ENCODE data around the gene DNAH11.
"Not testable (repeated sequence)": the region's sequence is repeated elsewhere in the genome, so short reads cannot be mapped to it uniquely, and the experiment has no call there.

DNAH11 gene

GRCh38 chr7:21653623-21654022 is 110.8 kb downstream of the DNAH11 start:
- DNase-seq (ENCODE audit: extremely low read depth, low read depth): no peak
- TF ChIP-seq, protein P1, sequence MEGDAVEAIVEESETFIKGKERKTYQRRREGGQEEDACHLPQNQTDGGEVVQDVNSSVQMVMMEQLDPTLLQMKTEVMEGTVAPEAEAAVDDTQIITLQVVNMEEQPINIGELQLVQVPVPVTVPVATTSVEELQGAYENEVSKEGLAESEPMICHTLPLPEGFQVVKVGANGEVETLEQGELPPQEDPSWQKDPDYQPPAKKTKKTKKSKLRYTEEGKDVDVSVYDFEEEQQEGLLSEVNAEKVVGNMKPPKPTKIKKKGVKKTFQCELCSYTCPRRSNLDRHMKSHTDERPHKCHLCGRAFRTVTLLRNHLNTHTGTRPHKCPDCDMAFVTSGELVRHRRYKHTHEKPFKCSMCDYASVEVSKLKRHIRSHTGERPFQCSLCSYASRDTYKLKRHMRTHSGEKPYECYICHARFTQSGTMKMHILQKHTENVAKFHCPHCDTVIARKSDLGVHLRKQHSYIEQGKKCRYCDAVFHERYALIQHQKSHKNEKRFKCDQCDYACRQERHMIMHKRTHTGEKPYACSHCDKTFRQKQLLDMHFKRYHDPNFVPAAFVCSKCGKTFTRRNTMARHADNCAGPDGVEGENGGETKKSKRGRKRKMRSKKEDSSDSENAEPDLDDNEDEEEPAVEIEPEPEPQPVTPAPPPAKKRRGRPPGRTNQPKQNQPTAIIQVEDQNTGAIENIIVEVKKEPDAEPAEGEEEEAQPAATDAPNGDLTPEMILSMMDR (IDR thresholded peaks at IDR 0.05; ENCODE audit: low read depth, low read length): no peak

DNA sequence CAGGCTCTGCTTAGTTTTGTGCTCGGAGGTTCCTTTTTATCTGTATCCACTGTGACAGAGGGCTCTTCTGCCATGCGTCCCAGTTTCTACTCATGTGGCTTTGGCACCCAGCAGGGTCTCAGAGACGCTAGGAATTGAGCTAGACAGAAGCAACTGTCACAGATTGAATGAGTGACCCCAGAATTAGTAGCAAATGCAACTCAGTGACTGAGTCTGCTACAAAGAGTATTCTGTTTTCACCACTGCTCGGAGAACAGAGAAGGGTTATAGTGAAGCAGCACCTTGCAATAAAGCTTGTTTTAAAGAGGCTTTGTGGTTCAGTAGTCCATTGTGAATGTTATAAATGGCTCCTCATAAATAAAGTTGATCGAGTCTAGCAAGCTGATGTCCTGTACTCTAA is 113.2 kb downstream of the DNAH11 start:
- TF ChIP-seq, protein P1 (IDR thresholded peaks at IDR 0.05; ENCODE audit: low read depth, low read length): no peak
- DNase-seq (ENCODE audit: extremely low read depth, low read depth): no peak

- TF ChIP-seq, protein P1 (IDR thresholded peaks at IDR 0.05; ENCODE audit: low read depth, low read length): no peak
- no peak for DNase-seq (ENCODE audit: extremely low read depth, low read depth)
These were observed 114.0 kb downstream of the DNAH11 start for GRCh38 chr7:21656796-21657195.

DNA sequence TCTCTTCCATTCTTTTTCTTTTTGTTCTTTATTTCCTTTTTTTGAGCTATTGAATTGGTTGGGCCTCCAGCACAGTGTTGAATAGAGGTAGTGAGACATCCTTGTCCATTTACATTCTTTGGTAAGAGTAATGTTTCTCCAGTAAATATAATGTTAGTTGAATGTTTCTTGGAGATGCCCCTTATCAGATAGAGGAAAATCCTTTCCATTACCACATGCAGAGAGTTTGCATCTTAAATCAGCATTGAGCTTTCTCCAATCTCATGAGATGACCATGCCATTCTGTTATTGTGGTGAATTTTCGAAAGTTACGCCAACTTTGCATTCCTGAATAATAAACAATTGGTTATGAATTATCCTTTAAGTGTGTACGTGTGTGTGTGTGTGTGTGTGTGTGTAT is 127.7 kb downstream of the DNAH11 start:
- no peak for DNase-seq (ENCODE audit: extremely low read depth, low read depth)
- TF ChIP-seq, protein P1 (IDR thresholded peaks at IDR 0.05; ENCODE audit: low read depth, low read length): no peak

GRCh38 chr7:21671859-21672258 is 129.0 kb downstream of the DNAH11 start:
- TF ChIP-seq, protein P1 (IDR thresholded peaks at IDR 0.05; ENCODE audit: low read depth, low read length): no peak
- DNase-seq (ENCODE audit: extremely low read depth, low read depth): no peak

DNA sequence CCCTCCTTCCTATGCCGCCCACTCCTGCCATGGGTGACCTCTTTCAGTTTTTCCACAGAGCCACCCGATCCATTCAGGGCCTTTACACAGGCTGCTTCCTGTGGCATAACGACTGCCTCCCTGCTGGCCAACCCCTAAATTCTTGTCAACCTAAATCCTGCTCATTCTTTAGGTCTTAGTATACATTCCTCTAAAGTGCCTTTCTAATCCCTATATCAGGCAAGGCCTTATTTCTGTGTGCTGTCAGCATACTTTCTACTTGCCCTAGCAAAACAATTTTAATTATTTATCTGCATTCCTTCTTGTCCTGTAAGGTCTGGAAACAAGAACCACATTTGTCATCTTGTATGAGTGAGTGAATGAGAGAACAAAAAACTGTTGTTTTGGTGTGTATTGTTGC is 132.4 kb downstream of the DNAH11 start:
- DNase-seq (ENCODE audit: extremely low read depth, low read depth): no peak

DNA sequence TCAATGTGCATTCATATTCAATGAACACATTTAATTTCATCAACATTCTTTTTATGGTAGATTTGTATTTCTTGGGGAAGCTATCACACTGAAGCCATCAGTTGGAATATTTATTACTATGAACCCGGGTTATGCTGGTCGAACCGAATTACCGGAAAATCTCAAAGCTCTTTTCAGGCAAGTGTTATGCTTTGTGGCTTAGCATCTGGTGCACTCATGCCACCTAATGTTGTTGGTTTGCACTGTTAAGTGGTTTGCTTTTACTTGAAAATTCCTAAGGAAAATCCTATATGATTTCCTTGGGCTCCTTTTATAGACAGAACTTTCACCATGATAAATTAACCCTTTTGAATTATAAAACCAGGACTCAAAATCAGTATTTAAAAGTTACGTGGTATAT is 147.9 kb downstream of the DNAH11 start:
- TF ChIP-seq, protein P1 (IDR thresholded peaks at IDR 0.05; ENCODE audit: low read depth, low read length): no peak
- DNase-seq (ENCODE audit: extremely low read depth, low read depth): no peak

More for the DNA sequence above, 132.4 kb downstream of the DNAH11 start:
- TF ChIP-seq, protein P1 (IDR thresholded peaks at IDR 0.05; ENCODE audit: low read depth, low read length): no peak

- DNase-seq (ENCODE audit: extremely low read depth, low read depth): not testable (repeated sequence)
These were observed 148.3 kb downstream of the DNAH11 start for GRCh38 chr7:21691146-21691545.

- DNase-seq (ENCODE audit: extremely low read depth, low read depth): not testable (repeated sequence)
These were observed 157.7 kb downstream of the DNAH11 start for GRCh38 chr7:21700587-21700986.
